PFSK-1 (cell line): Measurements from ENCODE around the gene AGRN.

ENCODE experiments used
- FOXP2 ChIP-seq: optimal IDR thresholded peaks from 2 replicates; pipeline ENCODE3; 2011; ENCODE audit warnings: borderline replicate concordance, control low read depth, inconsistent platforms; ENCODE audit not compliant: insufficient read depth; ENCODE audit errors: extremely low read length, extremely low read depth
- POLR2AphosphoS5 ChIP-seq: IDR thresholded peaks from 2 replicates; pipeline ENCODE4 v1.6.1; 2012; ENCODE audit warnings: low read depth, mild to moderate bottlenecking, control low read depth, low read length, moderate library complexity
- REST ChIP-seq, 2 experiments: IDR thresholded peaks; 2 replicates each; pipeline versions ENCODE4 v1.6.1 to v1.8.0; 2011 to 2012; ENCODE audit warnings: low read depth in 2 of 2, low read length in 2 of 2, control low read depth in 1 of 2, inconsistent platforms in 1 of 2, mild to moderate bottlenecking in 1 of 2, moderate library complexity in 1 of 2; ENCODE audit not compliant: insufficient read depth in 1 of 2
- SIN3A ChIP-seq: IDR thresholded peaks from 2 replicates; pipeline ENCODE4 v1.6.1; 2012; ENCODE audit warnings: mild to moderate bottlenecking, low read length, moderate library complexity, borderline replicate concordance; ENCODE audit not compliant: insufficient read depth
- TAF1 ChIP-seq: IDR thresholded peaks from 2 replicates; pipeline ENCODE4 v1.6.1; 2012; ENCODE audit warnings: low read length, control low read depth, borderline replicate concordance; ENCODE audit not compliant: insufficient read depth

The AGRN gene

GRCh38 chr1:1069711-1070676 is 50.1 kb downstream of the AGRN start:
- TF ChIP-seq TAF1 = no peak
- no peak for TF ChIP-seq POLR2AphosphoS5
- no peak for TF ChIP-seq SIN3A
- TF ChIP-seq FOXP2 = no peak
- no peak for TF ChIP-seq REST (IDR thresholded peaks at IDR 0.05; ENCODE audit: insufficient read depth in 1 of 2, low read depth in 2 of 2, low read length in 2 of 2)

DNA sequence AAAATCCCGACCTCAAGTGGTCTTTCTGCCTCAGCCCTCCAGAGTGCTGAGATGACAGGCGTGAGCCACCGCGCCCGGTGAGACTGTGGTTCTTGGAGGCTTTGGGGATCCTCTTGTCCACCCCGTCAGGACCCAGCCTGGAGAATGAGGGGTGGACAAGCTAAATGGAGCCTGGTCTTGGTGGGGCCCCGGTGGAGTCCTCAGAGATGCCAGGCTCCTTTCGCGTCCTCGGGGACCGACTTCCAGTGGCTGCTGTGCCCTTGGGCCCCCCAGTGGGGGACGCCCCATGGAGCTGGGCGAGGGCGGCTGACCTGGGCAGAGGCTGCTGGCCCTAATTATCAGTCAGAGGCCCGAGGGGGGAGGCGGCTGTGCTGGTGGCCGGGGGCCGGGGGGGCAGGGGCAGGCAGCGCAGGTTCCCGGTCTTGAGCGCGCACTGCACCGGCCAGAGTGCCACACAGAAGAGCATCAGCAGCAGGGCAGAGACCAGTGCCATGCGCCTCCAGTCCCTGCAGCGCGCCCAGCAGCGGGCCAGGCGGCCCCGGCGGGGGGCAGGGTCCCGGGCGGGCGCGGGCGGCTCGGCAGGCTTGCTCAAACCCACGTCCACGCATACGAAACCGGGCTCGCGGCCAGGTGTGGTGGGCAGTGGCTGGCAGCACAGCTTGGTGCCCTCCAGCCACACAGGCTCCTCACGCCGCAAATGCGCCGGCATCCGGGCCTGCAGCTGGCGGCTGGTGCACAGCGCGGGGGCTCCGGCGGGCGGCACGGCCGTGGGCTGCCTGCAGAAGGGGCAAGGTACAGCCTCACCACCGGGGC is 51.8 kb downstream of the AGRN start:
- TF ChIP-seq REST (IDR thresholded peaks at IDR 0.05; ENCODE audit: insufficient read depth in 1 of 2, low read depth in 2 of 2, low read length in 2 of 2) (no peak), FOXP2 (no peak), SIN3A (no peak), POLR2AphosphoS5 (no peak), TAF1 (no peak)

DNA sequence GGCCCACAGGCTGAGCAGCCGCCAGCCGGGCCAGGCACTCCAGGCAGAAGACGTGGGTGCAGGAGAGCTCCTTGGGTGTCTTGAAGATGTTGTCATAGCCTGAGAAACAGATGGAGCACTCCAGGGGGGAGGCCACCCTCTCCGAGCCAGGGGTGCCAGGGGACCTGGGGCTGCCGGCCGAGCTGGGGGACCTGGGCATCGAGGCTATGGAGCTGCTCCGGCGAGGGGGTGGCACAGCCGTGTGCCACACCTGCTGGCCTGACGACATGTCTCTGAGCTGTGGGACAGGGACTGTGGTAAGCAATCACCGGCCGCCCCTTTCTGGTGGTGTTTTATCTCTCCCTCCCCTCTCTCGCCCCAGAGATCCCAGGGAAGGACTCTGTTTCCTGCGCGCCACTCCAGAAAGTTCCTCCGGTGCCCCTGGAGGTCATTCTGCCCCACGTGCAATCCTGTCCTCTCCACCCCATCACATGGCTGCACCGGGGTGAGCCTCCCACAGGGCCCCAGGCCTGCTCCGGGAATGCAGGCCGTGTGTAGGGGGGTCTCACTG is 52.5 kb downstream of the AGRN start:
- TF ChIP-seq POLR2AphosphoS5 (no peak), SIN3A (no peak), TAF1 (no peak), REST (IDR thresholded peaks at IDR 0.05; ENCODE audit: insufficient read depth in 1 of 2, low read depth in 2 of 2, low read length in 2 of 2) (no peak), FOXP2 (no peak)

GRCh38 chr1:1072849-1073742 is 53.2 kb downstream of the AGRN start:
- TF ChIP-seq FOXP2 = no peak
- TF ChIP-seq POLR2AphosphoS5 = no peak
- TF ChIP-seq SIN3A = no peak
- no peak for TF ChIP-seq REST (IDR thresholded peaks at IDR 0.05; ENCODE audit: insufficient read depth in 1 of 2, low read depth in 2 of 2, low read length in 2 of 2)
